ENCODE results near the gene LLGL1.
A peak's percentile ranks its signal among the peaks of the same experiment; 100 is the strongest.

Gene LLGL1

DNA sequence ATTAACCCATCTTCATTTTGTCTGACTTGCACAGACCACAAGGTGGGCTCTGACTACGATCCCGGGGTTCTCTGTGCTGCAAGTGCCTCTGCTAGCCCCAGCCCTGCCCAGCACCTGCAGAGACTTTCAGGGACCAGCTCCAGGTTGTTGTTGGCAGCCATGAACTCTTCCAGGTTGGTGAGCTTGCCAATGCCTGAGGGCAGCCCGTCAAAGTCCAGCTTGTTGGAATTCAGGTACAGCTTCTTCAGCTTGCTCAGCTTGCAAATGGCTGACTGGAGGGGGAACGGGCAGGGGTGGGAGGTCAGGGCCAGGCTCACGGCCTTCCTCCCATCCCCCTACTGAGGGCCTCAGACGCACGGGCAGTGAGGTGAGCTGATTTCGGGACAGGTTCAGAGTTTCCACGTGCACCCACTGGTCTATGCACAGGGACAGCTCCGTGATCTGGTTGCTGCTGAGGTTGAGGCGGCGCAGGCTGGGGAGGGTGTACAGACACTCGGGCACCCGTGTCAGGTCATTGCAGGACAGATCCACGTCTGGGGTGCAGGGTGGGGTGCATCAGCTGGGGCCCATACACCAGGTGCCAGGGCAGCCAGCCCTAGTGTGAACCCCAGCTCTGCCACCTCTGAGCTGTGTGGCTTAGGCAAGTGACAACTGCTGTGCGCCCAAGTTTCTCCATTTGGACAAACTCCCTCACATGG, 27.9 kb downstream of the LLGL1 start:
- no peak for DNase-seq (ENCODE audit: low spot score)

GRCh38 chr17:18253947-18254821, 28.7 kb downstream of the LLGL1 start:
- DNase-seq (ENCODE audit: low spot score) = no peak

- DNase-seq (ENCODE audit: low spot score) = peak; percentile 46
These were observed 29.6 kb downstream of the LLGL1 start for GRCh38 chr17:18254888-18255649.

GRCh38 chr17:18256351-18256750, 30.9 kb downstream of the LLGL1 start:
- DNase-seq (ENCODE audit: low spot score) = no peak

GRCh38 chr17:18256776-18257175, 31.3 kb downstream of the LLGL1 start:
- no peak for DNase-seq (ENCODE audit: low spot score)

DNA sequence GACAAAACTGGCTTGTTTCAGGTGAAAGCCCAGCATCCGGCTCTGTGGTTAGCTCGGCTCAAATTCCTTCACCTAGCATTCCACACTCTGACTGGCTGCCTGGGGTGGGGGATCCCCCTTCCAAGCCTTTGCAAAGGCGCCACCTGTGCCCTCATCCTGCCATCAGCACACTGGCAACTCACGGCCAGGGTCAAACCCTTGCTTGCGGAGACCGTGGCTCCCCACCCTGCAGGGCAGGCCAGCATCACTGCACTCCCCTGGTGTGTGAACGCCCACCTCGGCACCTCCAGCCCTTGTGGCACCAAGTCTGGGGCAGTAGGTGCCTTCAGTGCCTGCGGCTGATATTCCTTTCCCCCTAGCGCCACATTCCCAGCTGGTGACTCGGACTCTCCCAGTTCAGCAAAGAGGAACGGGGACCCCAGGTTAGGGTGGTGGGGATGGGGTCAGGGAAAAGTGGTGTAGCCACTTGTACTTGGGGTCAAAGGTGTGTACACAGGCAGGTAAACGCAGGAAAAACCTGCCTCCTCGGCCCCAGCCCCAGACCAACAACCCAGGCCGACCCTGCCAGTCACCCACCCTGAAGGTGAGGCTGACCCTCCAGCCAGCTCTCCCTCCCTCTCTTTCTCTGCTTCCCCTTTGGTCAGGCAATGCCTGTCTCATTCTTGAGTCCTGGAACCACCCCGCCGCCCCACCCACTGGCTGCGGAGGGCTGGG, 32.0 kb downstream of the LLGL1 start:
- DNase-seq (ENCODE audit: low spot score) = peak; percentile 45

DNA sequence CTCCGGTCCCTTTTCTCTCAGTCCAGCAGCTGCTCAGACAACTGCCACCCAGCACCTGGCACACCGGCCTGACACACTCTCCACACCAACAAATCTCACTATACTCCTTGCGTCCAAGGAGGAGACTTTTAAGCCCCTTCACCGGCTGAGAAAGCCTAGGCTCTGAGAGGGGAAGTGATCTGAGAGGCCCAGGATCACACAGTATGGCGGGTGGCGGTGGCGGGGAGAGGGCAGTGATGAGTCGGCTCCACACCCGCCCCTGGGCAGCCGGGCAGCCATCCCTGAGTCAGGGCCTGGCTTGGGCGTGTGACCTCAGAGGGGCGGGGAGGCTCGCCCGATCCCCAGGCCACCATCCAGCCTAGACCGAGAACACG, 32.5 kb downstream of the LLGL1 start:
- peak; percentile 70 for DNase-seq (ENCODE audit: low spot score)

DNA sequence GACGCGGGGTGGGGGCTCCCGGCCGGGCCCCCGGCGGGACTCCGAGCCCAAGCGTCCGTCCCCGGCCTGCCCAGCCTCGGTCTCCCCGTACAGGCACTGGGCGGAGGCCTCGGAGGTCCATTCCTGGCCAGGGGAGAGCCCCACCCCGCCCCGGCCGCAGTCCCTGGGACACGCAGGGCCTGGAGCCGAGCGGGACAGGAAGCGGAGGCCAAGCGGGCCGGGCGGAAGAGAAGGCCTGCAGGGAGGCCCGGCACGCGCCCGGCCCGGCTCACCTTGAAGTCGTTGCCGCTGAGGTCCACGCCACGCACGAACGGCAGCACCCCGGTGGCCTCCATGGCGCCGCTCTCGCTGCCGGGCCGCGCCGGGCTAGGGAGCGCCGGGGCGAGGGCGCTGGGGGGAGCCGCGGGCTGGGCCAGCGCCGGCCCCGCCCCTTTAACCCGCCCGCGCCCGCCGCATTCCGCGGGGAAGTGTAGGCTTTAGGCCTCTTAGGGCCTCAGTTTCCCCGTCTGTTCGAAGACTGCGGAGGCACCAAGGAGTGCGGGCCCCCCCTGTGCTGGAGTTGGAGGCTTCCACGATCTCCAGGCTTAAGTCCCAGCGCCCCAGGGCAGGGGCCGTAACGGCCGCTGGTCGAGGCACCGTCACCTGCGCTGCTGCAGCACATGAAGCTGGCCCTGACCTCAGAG, 33.1 kb downstream of the LLGL1 start, which contains the start of gene FLII:
FLII (minus strand) TSS at position 383 of the 683 bp plus-strand sequence; CDS start at position 335, 48 bp downstream.
- peak; percentile 66 for DNase-seq (ENCODE audit: low spot score)

- no peak for DNase-seq (ENCODE audit: low spot score)
These were observed 34.3 kb downstream of the LLGL1 start for GRCh38 chr17:18259621-18260331.

GRCh38 chr17:18260332-18261145, 35.1 kb downstream of the LLGL1 start, which contains the start of gene MIEF2:
Gene MIEF2, plus strand, starts transcription at chr17:18260662. Its CDS starts 2,059 bp downstream, at chr17:18262721.
- peak; percentile 98 for DNase-seq (ENCODE audit: low spot score)

- DNase-seq (ENCODE audit: low spot score) = peak; percentile 39
These were observed 35.7 kb downstream of the LLGL1 start for GRCh38 chr17:18261146-18261515.

DNA sequence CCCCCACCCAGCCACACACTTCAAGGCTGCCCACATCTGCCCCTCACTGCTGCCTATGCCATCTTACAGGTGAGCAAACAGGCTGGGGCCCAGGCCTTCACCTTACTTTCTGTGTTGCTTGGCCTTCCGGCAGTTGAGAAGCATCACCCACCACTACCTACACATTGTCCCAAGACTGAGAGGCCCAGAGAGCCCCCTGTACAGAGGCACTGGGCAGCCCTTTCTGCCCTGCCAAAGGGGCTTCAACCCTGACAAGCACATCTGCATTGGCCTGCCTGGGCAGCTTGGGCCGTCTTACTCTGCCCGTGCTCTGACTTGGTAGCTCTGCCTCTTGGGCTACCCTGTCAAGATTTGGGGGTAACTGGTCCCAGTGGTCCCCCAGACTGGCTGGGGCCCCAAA, 36.2 kb downstream of the LLGL1 start:
- DNase-seq (ENCODE audit: low spot score) = no peak

- DNase-seq (ENCODE audit: low spot score) = no peak
These were observed 36.7 kb downstream of the LLGL1 start for GRCh38 chr17:18262111-18262510.

DNA sequence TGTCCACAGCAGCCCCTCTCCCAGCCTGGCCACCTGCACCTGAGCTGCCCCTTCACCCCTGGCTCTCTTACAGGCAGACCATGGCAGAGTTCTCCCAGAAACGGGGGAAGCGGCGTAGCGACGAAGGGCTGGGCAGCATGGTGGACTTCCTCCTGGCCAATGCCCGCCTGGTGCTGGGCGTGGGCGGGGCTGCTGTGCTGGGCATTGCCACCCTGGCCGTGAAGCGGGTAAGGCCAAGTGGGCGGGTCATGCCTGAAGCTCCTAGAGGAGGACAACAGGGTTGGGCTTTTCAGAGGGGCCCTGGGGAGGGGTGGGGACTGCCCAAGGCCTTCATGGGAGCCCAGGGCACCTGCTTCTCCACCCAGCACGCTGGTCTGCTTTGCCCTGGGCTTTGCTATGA, 37.2 kb downstream of the LLGL1 start:
- no peak for DNase-seq (ENCODE audit: low spot score)

GRCh38 chr17:18263885-18264682, 38.6 kb downstream of the LLGL1 start:
- no peak for DNase-seq (ENCODE audit: low spot score)

- DNase-seq (ENCODE audit: low spot score) = no peak
These were observed 41.9 kb downstream of the LLGL1 start for GRCh38 chr17:18267366-18267765.

DNA sequence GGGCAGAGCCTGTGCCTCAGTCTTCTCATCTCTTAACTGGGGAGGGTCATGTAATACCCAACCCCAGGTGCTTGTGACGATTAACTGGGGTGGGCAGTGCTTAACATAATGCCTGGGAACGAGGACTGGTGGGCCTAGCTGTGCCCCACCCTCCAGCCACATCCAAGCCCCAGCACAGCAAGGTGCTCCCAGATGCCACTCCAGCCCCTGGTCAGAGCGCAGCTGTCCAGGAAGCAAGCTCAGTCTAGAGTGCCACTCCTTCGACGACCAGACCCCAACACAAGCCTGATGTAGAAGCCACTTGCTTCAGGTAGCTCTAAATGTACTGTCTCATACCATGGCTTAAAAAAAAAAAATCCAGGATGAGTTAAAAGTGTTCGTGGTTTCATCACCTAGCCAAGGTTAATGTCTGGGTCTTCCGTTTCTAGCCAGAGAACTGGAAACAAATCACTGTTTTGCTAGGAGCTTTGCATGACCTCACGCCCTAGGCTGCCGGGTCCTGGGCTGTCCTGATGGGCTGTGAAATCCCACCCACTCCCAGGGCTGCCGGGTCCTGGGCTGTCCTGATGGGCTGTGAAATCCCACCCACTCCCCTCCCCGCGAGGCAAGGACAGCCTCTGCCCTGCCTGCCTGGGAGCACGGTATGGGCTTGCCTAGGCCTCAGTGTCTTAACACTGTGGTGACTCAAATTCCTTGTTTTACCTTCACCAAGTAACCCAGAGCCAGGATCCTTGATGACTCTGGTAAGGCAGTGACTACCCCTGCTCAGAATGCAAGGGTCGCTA, 42.7 kb downstream of the LLGL1 start:
- no peak for DNase-seq (ENCODE audit: low spot score)
